Astrocyte of the hippocampus (primary cell): Measurements from ENCODE around the gene TMC5.
A peak's percentile ranks its signal among the peaks of the same experiment; 100 is the strongest.

Source experiments
- DNase-seq: peaks from one replicate; pipeline ENCODE4 v3.0.0; 2011; ENCODE audit warnings: low read depth, low spot score

Gene TMC5

GRCh38 chr16:19458722-19459379 is 41.2 kb downstream of the TMC5 start:
- DNase-seq: no peak

GRCh38 chr16:19460397-19460796 is 42.7 kb downstream of the TMC5 start:
- no peak for DNase-seq

- DNase-seq: peak; percentile 11
Measured at GRCh38 chr16:19463468-19464315, 46.0 kb downstream of the TMC5 start.

GRCh38 chr16:19468300-19468699 is 50.6 kb downstream of the TMC5 start:
- DNase-seq: no peak

GRCh38 chr16:19472482-19472881 is 54.8 kb downstream of the TMC5 start:
- DNase-seq: no peak

GRCh38 chr16:19474617-19475016 is 56.9 kb downstream of the TMC5 start:
- no peak for DNase-seq

GRCh38 chr16:19478505-19478904 is 60.8 kb downstream of the TMC5 start:
- DNase-seq: no peak

- DNase-seq: no peak
Measured at GRCh38 chr16:19479302-19479721, 61.6 kb downstream of the TMC5 start.

GRCh38 chr16:19481296-19481695 is 63.6 kb downstream of the TMC5 start:
- DNase-seq: peak; percentile 21

GRCh38 chr16:19481769-19482168 is 64.1 kb downstream of the TMC5 start:
- DNase-seq: no peak

- no peak for DNase-seq
Measured at GRCh38 chr16:19482291-19482690, 64.6 kb downstream of the TMC5 start.

GRCh38 chr16:19484096-19484495 is 66.4 kb downstream of the TMC5 start:
- DNase-seq: no peak

GRCh38 chr16:19485611-19486010 is 67.9 kb downstream of the TMC5 start:
- no peak for DNase-seq

- no peak for DNase-seq
Measured at GRCh38 chr16:19486051-19486450, 68.4 kb downstream of the TMC5 start.

GRCh38 chr16:19486750-19487325 is 69.2 kb downstream of the TMC5 start:
- DNase-seq: no peak

GRCh38 chr16:19488213-19488640 is 70.5 kb downstream of the TMC5 start:
- DNase-seq: no peak

- no peak for DNase-seq
Measured at GRCh38 chr16:19490619-19491018, 72.9 kb downstream of the TMC5 start.

GRCh38 chr16:19497176-19497575 is 79.5 kb downstream of the TMC5 start:
- DNase-seq: no peak

- DNase-seq: no peak
Measured at GRCh38 chr16:19499006-19499405, 81.3 kb downstream of the TMC5 start.

GRCh38 chr16:19499481-19499880 is 81.8 kb downstream of the TMC5 start:
- DNase-seq: no peak

- peak; percentile 84 for DNase-seq
Measured at GRCh38 chr16:19502395-19503131, 84.9 kb downstream of the TMC5 start.
